K562 (cell line): ENCODE data around the gene DIP2B.

ENCODE experiments used
- EZH2 ChIP-seq: IDR thresholded peaks from 2 replicates; pipeline ENCODE4 v1.6.1; 2012; ENCODE audit warnings: low read depth, mild to moderate bottlenecking, inconsistent platforms, low read length, borderline replicate concordance
- MYC ChIP-seq, 2 experiments: fragments of 250-450 bp in 1 of 2; sonication (Bioruptor Pico) in 1 of 2; IDR thresholded peaks; 2 replicates each; pipeline versions ENCODE4 v1.5.1 to v1.6.1; 2012 to 2021; ENCODE audit warnings: low read depth in 2 of 2, borderline replicate concordance in 1 of 2, improper control_type of control experiment in 1 of 2, low read length in 1 of 2, mild to moderate bottlenecking in 1 of 2, moderate library complexity in 1 of 2
- NFE2L1 ChIP-seq: fragments of 450-650 bp; IDR thresholded peaks from 2 replicates; pipeline ENCODE4 v1.6.1; 2016; ENCODE audit warnings: missing genetic modification characterization, low read depth, mild to moderate bottlenecking, missing compliant biosample characterization, moderate library complexity, borderline replicate concordance
- PTBP1 ChIP-seq: fragments of 200-400 bp; formaldehyde crosslinking; IDR thresholded peaks from 2 replicates; pipeline ENCODE4 v1.6.1; 2017; ENCODE audit warnings: low read depth, low read length
- RNF2 ChIP-seq: sonication (generic); IDR thresholded peaks from 2 replicates; pipeline ENCODE4 v1.6.1; 2016
- SP2 ChIP-seq: IDR thresholded peaks from 2 replicates; pipeline ENCODE4 v1.6.1; 2011; ENCODE audit warnings: mild to moderate bottlenecking, low read depth, low read length, moderate library complexity; ENCODE audit not compliant: poor library complexity, severe bottlenecking; ENCODE audit errors: extremely low read depth
- SPI1 ChIP-seq: IDR thresholded peaks from 2 replicates; pipeline ENCODE4 v1.6.1; 2011; ENCODE audit warnings: low read depth, low read length, control low read depth, borderline replicate concordance
- TEAD4 ChIP-seq, 2 experiments: sonication (generic) in 1 of 2; formaldehyde crosslinking in 1 of 2; IDR thresholded peaks; 2 replicates each; pipeline versions ENCODE4 v1.6.1 to v1.8.0; 2012 to 2022; ENCODE audit warnings: borderline replicate concordance in 1 of 2, inconsistent platforms in 1 of 2, low read length in 1 of 2, mild to moderate bottlenecking in 1 of 2, missing genetic modification reagents in 1 of 2
- ZNF165 ChIP-seq: fragments of 250-450 bp; sonication (Bioruptor Pico); IDR thresholded peaks from 2 replicates; pipeline ENCODE4 v1.4.0; 2020; ENCODE audit warnings: borderline replicate concordance
- TF ChIP-seq, protein P1 (sequence below), 3 experiments: IDR thresholded peaks in 2 of 3; conservative IDR thresholded peaks in 1 of 3; 2 replicates each; pipeline ENCODE4 v1.5.1; 2011 to 2012; ENCODE audit warnings: low read length in 3 of 3, mild to moderate bottlenecking in 3 of 3, control low read depth in 2 of 3, improper control_type of control experiment in 1 of 3, inconsistent platforms in 1 of 3, low read depth in 1 of 3, mixed read lengths in 1 of 3, moderate library complexity in 1 of 3; ENCODE audit not compliant: insufficient read depth in 2 of 3
- TF ChIP-seq, protein P2 (sequence below): sonication (generic); formaldehyde crosslinking; IDR thresholded peaks from 2 replicates; pipeline ENCODE4 v1.9.0; 2022; ENCODE audit warnings: mild to moderate bottlenecking, missing genetic modification reagents

DNA sequence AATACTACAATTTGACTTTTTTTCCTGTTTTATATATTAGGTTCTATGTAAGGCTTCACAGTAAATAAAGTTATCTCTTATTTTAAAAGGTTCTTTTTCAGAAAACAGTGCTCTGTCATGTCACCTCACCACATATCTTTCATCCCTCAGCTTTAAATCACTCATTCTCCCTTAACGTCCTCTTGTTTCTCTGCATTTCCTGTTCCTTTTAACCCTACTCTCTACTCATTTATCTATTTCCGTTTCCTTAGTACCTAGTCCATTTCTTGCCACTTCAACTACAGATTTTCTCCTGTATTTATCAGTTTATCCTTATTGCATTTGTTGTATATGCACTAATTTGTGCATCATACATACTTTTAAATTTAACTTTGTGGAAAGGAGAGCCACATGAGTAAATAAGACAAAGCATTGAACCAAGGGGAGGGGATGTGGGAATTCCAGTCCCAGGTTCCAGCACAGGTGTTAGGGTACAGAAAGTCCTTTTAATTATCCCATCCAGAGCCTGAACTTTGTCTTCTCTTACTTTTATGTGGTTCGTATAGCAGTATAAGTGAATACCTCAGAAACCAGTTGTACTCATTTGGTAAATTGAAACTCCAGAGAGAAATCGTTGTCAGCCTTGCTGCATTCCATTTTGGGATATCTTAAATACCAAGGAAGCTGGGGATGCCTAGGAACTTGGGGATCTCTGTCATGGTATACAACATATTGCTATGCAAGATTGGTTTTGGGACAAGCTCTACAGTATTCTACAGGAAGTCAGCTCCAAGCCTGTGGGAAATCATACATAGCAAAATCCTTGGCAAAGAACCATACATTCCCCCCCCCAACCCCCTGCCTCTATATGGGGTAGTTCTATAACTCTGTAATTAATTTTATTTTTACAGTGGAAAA is 120.5 kb downstream of the DIP2B start:
- TF ChIP-seq ZNF165 (CRISPR knock-in tag) (no peak), TEAD4 (IDR thresholded peaks at IDR 0.05; ENCODE audit: low read length) (no peak), TEAD4 (CRISPR knock-in tag; IDR thresholded peaks at IDR 0.05; ENCODE audit: borderline replicate concordance) (no peak), RNF2 (no peak), MYC (IDR thresholded peaks at IDR 0.05; ENCODE audit: low read depth, low read length) (no peak), MYC (CRISPR knock-in tag; IDR thresholded peaks at IDR 0.05; ENCODE audit: borderline replicate concordance, low read depth) (no peak), PTBP1 (no peak), SPI1 (no peak), NFE2L1 (tag) (no peak), SP2 (no peak), EZH2 (no peak)
- TF ChIP-seq, protein P1, sequence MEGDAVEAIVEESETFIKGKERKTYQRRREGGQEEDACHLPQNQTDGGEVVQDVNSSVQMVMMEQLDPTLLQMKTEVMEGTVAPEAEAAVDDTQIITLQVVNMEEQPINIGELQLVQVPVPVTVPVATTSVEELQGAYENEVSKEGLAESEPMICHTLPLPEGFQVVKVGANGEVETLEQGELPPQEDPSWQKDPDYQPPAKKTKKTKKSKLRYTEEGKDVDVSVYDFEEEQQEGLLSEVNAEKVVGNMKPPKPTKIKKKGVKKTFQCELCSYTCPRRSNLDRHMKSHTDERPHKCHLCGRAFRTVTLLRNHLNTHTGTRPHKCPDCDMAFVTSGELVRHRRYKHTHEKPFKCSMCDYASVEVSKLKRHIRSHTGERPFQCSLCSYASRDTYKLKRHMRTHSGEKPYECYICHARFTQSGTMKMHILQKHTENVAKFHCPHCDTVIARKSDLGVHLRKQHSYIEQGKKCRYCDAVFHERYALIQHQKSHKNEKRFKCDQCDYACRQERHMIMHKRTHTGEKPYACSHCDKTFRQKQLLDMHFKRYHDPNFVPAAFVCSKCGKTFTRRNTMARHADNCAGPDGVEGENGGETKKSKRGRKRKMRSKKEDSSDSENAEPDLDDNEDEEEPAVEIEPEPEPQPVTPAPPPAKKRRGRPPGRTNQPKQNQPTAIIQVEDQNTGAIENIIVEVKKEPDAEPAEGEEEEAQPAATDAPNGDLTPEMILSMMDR (IDR thresholded peaks at IDR 0.05 in 2 of 3, conservative IDR thresholded peaks at IDR 0.05 in 1 of 3; ENCODE audit: insufficient read depth in 2 of 3, low read depth in 1 of 3, low read length in 3 of 3), result no peak
- TF ChIP-seq, protein P2, sequence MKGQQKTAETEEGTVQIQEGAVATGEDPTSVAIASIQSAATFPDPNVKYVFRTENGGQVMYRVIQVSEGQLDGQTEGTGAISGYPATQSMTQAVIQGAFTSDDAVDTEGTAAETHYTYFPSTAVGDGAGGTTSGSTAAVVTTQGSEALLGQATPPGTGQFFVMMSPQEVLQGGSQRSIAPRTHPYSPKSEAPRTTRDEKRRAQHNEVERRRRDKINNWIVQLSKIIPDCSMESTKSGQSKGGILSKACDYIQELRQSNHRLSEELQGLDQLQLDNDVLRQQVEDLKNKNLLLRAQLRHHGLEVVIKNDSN (CRISPR knock-in tag), result no peak
